Adrenal gland (tissue), 5 donors: ENCODE measurements around the gene SHC1.
"Not testable (repeated sequence)": the region's sequence is repeated elsewhere in the genome, so short reads cannot be mapped to it uniquely, and the experiment has no call there.

ENCODE experiments used
- CTCF ChIP-seq, 6 experiments: fragments of 450-650 bp in 4 of 6; fragments of 200-600 bp in 2 of 6; sonication (generic) in 1 of 6; IDR thresholded peaks; 1 replicate in 5 of 6; 2 replicates in 1 of 6; pipeline versions ENCODE4 v1.5.1 to v1.8.0; 2016 to 2021; ENCODE audit warnings: antibody characterized with exemption in 6 of 6, mild to moderate bottlenecking in 2 of 6, moderate library complexity in 1 of 6
- POLR2A ChIP-seq, 2 donors: fragments of 450-650 bp; IDR thresholded peaks; one replicate each; pipeline ENCODE4 v1.6.1; 2017; ENCODE audit warnings: antibody characterized with exemption in 2 of 2, mild to moderate bottlenecking in 2 of 2, moderate library complexity in 1 of 2
- donor health status: DM: no; HTN: no; CAD: no.

GRCh38 chr1:154995301-154995983, 24.9 kb upstream of the SHC1 start:
- peak; percentile 11 to 47 (median 36) for TF ChIP-seq CTCF (IDR thresholded peaks at IDR 0.05)
- TF ChIP-seq POLR2A (IDR thresholded peaks at IDR 0.05), result not testable (repeated sequence)
